H1 (cell line): Measurements from ENCODE around the gene NFASC. TPM values are rescaled to one million over a fixed set of nuclear protein-coding genes. Genes with fewer than 3 reads are reported as not detected.

Source experiments
- CTCF ChIA-PET: fragments of 300-600 bp; sonication (Branson Sonifier 250); formaldehyde crosslinking; loops from one replicate; lab custom pipeline; 2021; ENCODE audit not compliant: partially characterized antibody; lab: Charles Lee
- POLR2A ChIA-PET: fragments of 300-600 bp; sonication (Branson Sonifier 250); formaldehyde crosslinking; loops from one replicate; lab custom pipeline; 2021; ENCODE audit warnings: inconsistent platforms; ENCODE audit not compliant: partially characterized antibody; lab: Charles Lee
- DNase-seq, 2 experiments: peaks; one replicate each; pipeline versions ENCODE4 v3.0.0 to v3.0.0-alpha.2; 2010 to 2022; ENCODE audit warnings: low spot score in 2 of 2, low read depth in 1 of 2, mixed read lengths in 1 of 2
- FAIRE-seq: peaks from 2 replicates; lab custom pipeline; 2011; peaks lifted over from hg19 to GRCh38; lab: Jason Lieb, UNC
- H2AFZ ChIP-seq: 2 replicates; pipeline ENCODE4 v1.8.1; 2012; ENCODE audit warnings: low read length, inconsistent platforms
- H2AK5ac ChIP-seq: 2 replicates; pipeline ENCODE4 v1.6.1; 2013; ENCODE audit warnings: low read depth, low read length
- H2BK120ac ChIP-seq: replicated peaks from 2 replicates; pipeline ENCODE3; 2013; ENCODE audit warnings: low read depth, low read length, inconsistent platforms
- H2BK12ac ChIP-seq: 2 replicates; pipeline ENCODE4 v1.6.1; 2013; ENCODE audit warnings: low read depth, low read length
- H2BK15ac ChIP-seq: 2 replicates; pipeline ENCODE4 v1.6.1; 2013; ENCODE audit warnings: low read length
- H2BK20ac ChIP-seq: 2 replicates; pipeline ENCODE4 v1.6.1; 2013; ENCODE audit warnings: low read length
- H2BK5ac ChIP-seq: 2 replicates; pipeline ENCODE4 v1.6.1; 2013; ENCODE audit warnings: low read depth, low read length
- H3K14ac ChIP-seq: 2 replicates; pipeline ENCODE4 v1.6.1; 2013; ENCODE audit warnings: inconsistent platforms; ENCODE audit not compliant: insufficient read length
- H3K18ac ChIP-seq: 2 replicates; pipeline ENCODE4 v1.6.1; 2013; ENCODE audit warnings: low read length; ENCODE audit errors: extremely low read depth
- H3K23ac ChIP-seq: 2 replicates; pipeline ENCODE4 v1.6.1; 2013; ENCODE audit warnings: inconsistent platforms; ENCODE audit not compliant: insufficient read length
- H3K23me2 ChIP-seq: 2 replicates; pipeline ENCODE4 v1.6.1; 2013; ENCODE audit warnings: low read depth, low read length
- H3K27ac ChIP-seq: 2 replicates; pipeline ENCODE4 v1.6.1; 2011; ENCODE audit warnings: low read depth, low read length, inconsistent platforms
- H3K27me3 ChIP-seq, 4 experiments: replicated peaks in 1 of 4; 1 replicate in 1 of 4; 2 replicates in 3 of 4; pipeline versions ENCODE4 v1.6.1 to v1.8.1; 2011 to 2013; ENCODE audit warnings: low read length in 3 of 4, mild to moderate bottlenecking in 3 of 4, inconsistent platforms in 2 of 4, mixed read lengths in 2 of 4, moderate library complexity in 1 of 4; ENCODE audit not compliant: control insufficient read depth in 3 of 4, insufficient read depth in 3 of 4; ENCODE audit errors: extremely low read depth in 1 of 4
- H3K36me3 ChIP-seq, 4 experiments: 2 replicates each; pipeline versions ENCODE4 v1.6.1 to v1.8.1; 2011 to 2013; ENCODE audit warnings: mild to moderate bottlenecking in 4 of 4, low read length in 3 of 4, moderate library complexity in 2 of 4, control low read depth in 1 of 4, inconsistent platforms in 1 of 4; ENCODE audit not compliant: insufficient read depth in 4 of 4, control insufficient read depth in 2 of 4
- H3K4ac ChIP-seq: replicated peaks from 2 replicates; pipeline ENCODE3; 2013; ENCODE audit warnings: low read length, low read depth, mixed read lengths, inconsistent platforms; ENCODE audit not compliant: insufficient read length
- H3K4me1 ChIP-seq, 4 experiments: replicated peaks in 1 of 4; 1 replicate in 1 of 4; 2 replicates in 3 of 4; pipeline versions ENCODE4 v1.6.1 to v1.8.1; 2011 to 2013; ENCODE audit warnings: low read length in 3 of 4, inconsistent platforms in 2 of 4, mixed read lengths in 1 of 4; ENCODE audit not compliant: insufficient read depth in 4 of 4, control insufficient read depth in 3 of 4
- H3K4me2 ChIP-seq, 2 experiments: 2 replicates each; pipeline versions ENCODE4 v1.6.1 to v1.8.1; 2011 to 2013; ENCODE audit warnings: low read depth in 2 of 2, low read length in 2 of 2, control low read depth in 1 of 2, inconsistent platforms in 1 of 2, mild to moderate bottlenecking in 1 of 2; ENCODE audit not compliant: insufficient read depth in 1 of 2
- H3K4me3 ChIP-seq, 4 experiments: fragments of 200-600, 300-600 bp in 1 of 4; sonication (generic), shearing (Covaris generic), sonication (Bioruptor Twin) in 1 of 4; 2 replicates each; pipeline versions ENCODE4 v1.5.1 to v1.8.1; 2011 to 2016; ENCODE audit warnings: low read length in 4 of 4, low read depth in 3 of 4, control low read depth in 2 of 4, inconsistent platforms in 2 of 4, mild to moderate bottlenecking in 2 of 4, mixed read lengths in 1 of 4, moderate library complexity in 1 of 4; ENCODE audit not compliant: insufficient read depth in 2 of 4; ENCODE audit errors: extremely low read depth in 1 of 4
- H3K56ac ChIP-seq: replicated peaks from 2 replicates; pipeline ENCODE3; 2013; ENCODE audit warnings: low read depth, mild to moderate bottlenecking, mixed read lengths, low read length, inconsistent platforms; ENCODE audit not compliant: insufficient read length
- H3K79me1 ChIP-seq: 2 replicates; pipeline ENCODE4 v1.6.1; 2013; ENCODE audit warnings: low read depth, low read length, control low read depth
- H3K79me2 ChIP-seq, 2 experiments: 2 replicates each; pipeline versions ENCODE4 v1.6.1 to v1.8.1; 2012 to 2013; ENCODE audit warnings: low read length in 2 of 2, mild to moderate bottlenecking in 2 of 2, inconsistent platforms in 1 of 2; ENCODE audit not compliant: insufficient read depth in 2 of 2, control insufficient read depth in 1 of 2
- H3K9ac ChIP-seq, 4 experiments: replicated peaks in 1 of 4; 1 replicate in 1 of 4; 2 replicates in 3 of 4; pipeline versions ENCODE4 v1.6.1 to v1.8.1; 2011 to 2013; ENCODE audit warnings: low read depth in 3 of 4, low read length in 3 of 4, control low read depth in 2 of 4, mild to moderate bottlenecking in 2 of 4, moderate library complexity in 2 of 4, inconsistent platforms in 1 of 4; ENCODE audit errors: extremely low read depth in 1 of 4
- H3K9me3 ChIP-seq, 2 experiments: 2 replicates each; pipeline versions ENCODE4 v1.6.1 to v1.8.1; 2012 to 2013; ENCODE audit warnings: mild to moderate bottlenecking in 2 of 2, moderate library complexity in 2 of 2, control low read depth in 1 of 2, inconsistent platforms in 1 of 2, low read depth in 1 of 2, low read length in 1 of 2, mixed read lengths in 1 of 2; ENCODE audit not compliant: insufficient read depth in 2 of 2
- H4K20me1 ChIP-seq, 2 experiments: replicated peaks in 1 of 2; 2 replicates each; pipeline versions ENCODE3 to v1.8.1; 2011 to 2013; ENCODE audit warnings: inconsistent platforms in 2 of 2, low read length in 2 of 2, mild to moderate bottlenecking in 1 of 2; ENCODE audit not compliant: insufficient read depth in 2 of 2, control insufficient read depth in 1 of 2
- H4K5ac ChIP-seq: 2 replicates; pipeline ENCODE4 v1.6.1; 2013; ENCODE audit warnings: low read length, low read depth, mixed read lengths, inconsistent platforms; ENCODE audit not compliant: insufficient read length
- H4K8ac ChIP-seq: 2 replicates; pipeline ENCODE4 v1.8.0; 2013; ENCODE audit warnings: mild to moderate bottlenecking, moderate library complexity, low read length, inconsistent platforms; ENCODE audit not compliant: insufficient read depth; ENCODE audit errors: extremely low read depth
- H4K91ac ChIP-seq: replicated peaks from 2 replicates; pipeline ENCODE3; 2013; ENCODE audit warnings: low read length, mixed read lengths, inconsistent platforms; ENCODE audit not compliant: insufficient read length
- ATF3 ChIP-seq: IDR thresholded peaks from 2 replicates; pipeline ENCODE4 v1.6.1; 2011; ENCODE audit warnings: low read depth, mild to moderate bottlenecking, low read length; ENCODE audit not compliant: insufficient read depth
- CBX5 ChIP-seq: fragments of 300-800, 300-1000 bp; sonication (generic); IDR thresholded peaks from 2 replicates; pipeline ENCODE4 v1.7.1; 2016; ENCODE audit warnings: antibody characterized with exemption, low read length, low read depth
- CBX8 ChIP-seq: fragments of 300-800, 300-1000 bp; sonication (generic); IDR thresholded peaks from 2 replicates; pipeline ENCODE4 v1.7.1; 2016; ENCODE audit warnings: low read depth, low read length, borderline replicate concordance
- CEBPB ChIP-seq: IDR thresholded peaks from 2 replicates; pipeline ENCODE4 v1.6.1; 2012; ENCODE audit warnings: low read depth, low read length
- CTBP2 ChIP-seq: IDR thresholded peaks from 2 replicates; pipeline ENCODE4 v1.7.0; 2011; ENCODE audit warnings: borderline replicate concordance, mild to moderate bottlenecking, moderate library complexity, mixed read lengths, low read length; ENCODE audit not compliant: insufficient read depth, insufficient read length
- EGR1 ChIP-seq: IDR thresholded peaks from 2 replicates; pipeline ENCODE4 v1.6.1; 2011; ENCODE audit warnings: low read depth, low read length, borderline replicate concordance
- HDAC2 ChIP-seq, 2 experiments: fragments of 300-600 bp in 1 of 2; sonication (generic) in 1 of 2; IDR thresholded peaks; 2 replicates each; pipeline ENCODE4 v1.6.1; 2011 to 2012; ENCODE audit warnings: low read depth in 2 of 2, low read length in 2 of 2, mild to moderate bottlenecking in 2 of 2, moderate library complexity in 2 of 2, borderline replicate concordance in 1 of 2, inconsistent platforms in 1 of 2
- MAFK ChIP-seq: IDR thresholded peaks from 2 replicates; pipeline ENCODE4 v1.6.1; 2012; ENCODE audit warnings: low read depth, mild to moderate bottlenecking, improper control_type of control experiment, low read length
- RNF2 ChIP-seq: fragments of 200-900, 300-1000 bp; sonication (generic); IDR thresholded peaks from 2 replicates; pipeline ENCODE4 v1.7.1; 2016; ENCODE audit warnings: borderline replicate concordance, low read depth, mild to moderate bottlenecking, antibody characterized with exemption, low read length; ENCODE audit not compliant: poor library complexity, severe bottlenecking; ENCODE audit errors: missing control alignments
- RXRA ChIP-seq: IDR thresholded peaks from 2 replicates; pipeline ENCODE4 v1.6.1; 2011; ENCODE audit warnings: low read depth, mild to moderate bottlenecking, low read length, moderate library complexity; ENCODE audit not compliant: insufficient read depth
- SIN3A ChIP-seq, 2 experiments: IDR thresholded peaks in 1 of 2; conservative IDR thresholded peaks in 1 of 2; 2 replicates each; pipeline ENCODE4 v1.6.1; 2011 to 2012; ENCODE audit warnings: low read length in 2 of 2, improper control_type of control experiment in 1 of 2, low read depth in 1 of 2, mild to moderate bottlenecking in 1 of 2
- SP4 ChIP-seq: IDR thresholded peaks from 2 replicates; pipeline ENCODE4 v1.6.1; 2012; ENCODE audit warnings: low read length, inconsistent platforms
- SRF ChIP-seq: IDR thresholded peaks from 2 replicates; pipeline ENCODE4 v1.6.1; 2011; ENCODE audit warnings: mild to moderate bottlenecking, low read depth, low read length, moderate library complexity
- WGBS, 2 experiments: shearing (Covaris generic) in 1 of 2; methylation state at CpG; one replicate each; pipeline versions ENCODE4 v1.1.6 to v1.1.7; 2013 to 2015; ENCODE audit warnings: low lambda C conversion rate in 2 of 2, mixed read lengths in 2 of 2, inconsistent platforms in 1 of 2, low coverage in 1 of 2, missing lambda C conversion rate in 1 of 2; ENCODE audit not compliant: insufficient replicate concordance in 2 of 2, insufficient coverage in 1 of 2, insufficient read length in 1 of 2; ENCODE audit errors: extremely low coverage in 1 of 2, missing lambda C conversion rate in 1 of 2; 5-methylcytosine and 5-hydroxymethylcytosine counted together
- polyA plus RNA-seq, 7 experiments: library from polyadenylated mRNA; depleted of rRNA in 3 of 7; stranded (reverse) in 5 of 7; unstranded in 2 of 7; fragments of >200 nt in 5 of 7; fragments of 200-250 nt in 2 of 7; gene quantifications; 1 replicate in 5 of 7; 2 replicates in 1 of 7; 4 replicates in 1 of 7; pipeline versions ENCODE4 v1.2.1 to v1.2.3, GENCODE V29; 2011 to 2013; ENCODE audit warnings: missing spikeins in 2 of 7, mixed read lengths in 2 of 7
- total RNA-seq: library from RNA; stranded (reverse); fragmentation: NEBNext Ultra II Directional; extraction: Animal tissue kit (Norgen Biotek cat#: 25700); gene quantifications from 2 replicates; pipeline ENCODE4 v1.2.1, GENCODE V29; 2021

The NFASC gene
- total and polyA plus RNA-seq, 2 of the 8 experiments (the other 6 are each of a cell fraction or from before 2014, with no cell fraction given), result 5.0 to 15.2 TPM

GRCh38 chr1:204836856-204837255 is 33.8 kb upstream of the NFASC start:
- no peaks in the 10 kb centered on the region; a peak in 1 of 7 replicates for H3K27me3 ChIP-seq
- H3K4me3 ChIP-seq, result no peak overlapping the region
- 82% methylated on average over 1 of the region's 1 CpG; no CpG with 5 or more reads in 1 of the 2 experiments for WGBS, 2 experiments
- H3K79me1 ChIP-seq, result no peaks in the 10 kb centered on the region; the same call in 1 of the 2 replicates
- H2AFZ ChIP-seq, result no peak overlapping the region
- no peak overlapping the region for H3K27ac ChIP-seq
- H3K4ac ChIP-seq, result no peak overlapping the region
- H2BK5ac ChIP-seq, result no peak overlapping the region
- H3K4me1 ChIP-seq, result peaks cover 2 to 14% (median 4%) of the 10 kb centered on the region in 4 experiments; a peak in 4 of 7 replicates
- H4K91ac ChIP-seq, result no peak overlapping the region
- ChIA-PET POLR2A (no interaction called here), CTCF (interaction anchor here (0.8 to 24.6 kb wide), 15 partner anchors 9 to 277 kb away, joined by 3 to 361 read pairs (median 5); no protein-coding TSS in a partner anchor)
- H3K4me2 ChIP-seq, result no peak overlapping the region
- no peak overlapping the region for H3K9ac ChIP-seq
- no peak overlapping the region for H4K5ac ChIP-seq
- no peak overlapping the region for H3K23ac ChIP-seq
- H2AK5ac ChIP-seq, result no peak overlapping the region
- FAIRE-seq, result no peak
- no peak for DNase-seq
- no peak overlapping the region for H3K18ac ChIP-seq
- peaks cover 3 to 6% of the 10 kb centered on the region in 2 experiments for H4K20me1 ChIP-seq
- H2BK15ac ChIP-seq, result no peak overlapping the region
- H3K79me2 ChIP-seq, result no peaks in the 10 kb centered on the region
- no peak overlapping the region for H3K14ac ChIP-seq
- H2BK12ac ChIP-seq, result no peak overlapping the region
- no peaks in the 10 kb centered on the region for H3K36me3 ChIP-seq
- no peak overlapping the region for H4K8ac ChIP-seq
- H2BK20ac ChIP-seq, result no peak overlapping the region
- no peak overlapping the region for H3K56ac ChIP-seq
- no peaks in the 10 kb centered on the region for H3K9me3 ChIP-seq
- no peaks in the 10 kb centered on the region for H3K23me2 ChIP-seq
- no peak overlapping the region for H2BK120ac ChIP-seq
- TF ChIP-seq RNF2, result no peak
- TF ChIP-seq SRF, result no peak
- TF ChIP-seq HDAC2 (IDR thresholded peaks at IDR 0.05; ENCODE audit: borderline replicate concordance in 1 of 2, low read depth in 2 of 2, low read length in 2 of 2), result no peak
- no peak for TF ChIP-seq SP4
- no peak for TF ChIP-seq ATF3
- no peak for TF ChIP-seq CEBPB
- TF ChIP-seq EGR1, result no peak
- no peak for TF ChIP-seq CTBP2
- TF ChIP-seq RXRA, result no peak
- TF ChIP-seq SIN3A (conservative IDR thresholded peaks at IDR 0.05 in 1 of 2, IDR thresholded peaks at IDR 0.05 in 1 of 2; ENCODE audit: low read depth in 1 of 2, low read length in 2 of 2), result no peak
- no peak for TF ChIP-seq CBX5
- TF ChIP-seq MAFK, result no peak
- no peak for TF ChIP-seq CBX8
